ENCODE results near the gene CYBC1.

Gene CYBC1

GRCh38 chr17:82405051-82405450, 45.5 kb downstream of the CYBC1 start:
- no peak for DNase-seq

GRCh38 chr17:82403662-82404660, 46.6 kb downstream of the CYBC1 start:
- no peak for DNase-seq

- no peak for DNase-seq
These were observed 47.7 kb downstream of the CYBC1 start for GRCh38 chr17:82402865-82403264.

DNA sequence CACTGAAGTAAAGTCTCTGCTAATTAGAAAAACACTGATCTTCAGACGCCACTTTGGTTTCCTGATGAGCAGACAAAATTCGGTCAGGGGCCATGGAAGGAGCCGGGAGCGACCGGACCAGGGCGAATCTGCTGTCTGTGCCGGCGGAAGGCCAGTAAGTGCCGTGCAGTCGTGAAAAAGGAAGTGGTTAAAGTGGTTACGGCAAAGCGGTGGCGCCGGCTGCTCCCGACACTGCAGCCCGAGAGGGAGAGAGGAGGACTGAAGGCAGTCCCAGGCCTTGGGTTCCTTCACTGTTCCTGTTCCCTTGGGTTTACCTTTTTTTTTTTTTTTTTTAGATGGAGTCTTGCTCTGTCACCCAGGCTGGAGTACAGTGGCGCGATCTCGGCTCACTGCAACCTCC, 49.7 kb downstream of the CYBC1 start:
- DNase-seq = peak; percentile 73

- DNase-seq = no peak
These were observed 50.3 kb downstream of the CYBC1 start for GRCh38 chr17:82400206-82400605.

DNA sequence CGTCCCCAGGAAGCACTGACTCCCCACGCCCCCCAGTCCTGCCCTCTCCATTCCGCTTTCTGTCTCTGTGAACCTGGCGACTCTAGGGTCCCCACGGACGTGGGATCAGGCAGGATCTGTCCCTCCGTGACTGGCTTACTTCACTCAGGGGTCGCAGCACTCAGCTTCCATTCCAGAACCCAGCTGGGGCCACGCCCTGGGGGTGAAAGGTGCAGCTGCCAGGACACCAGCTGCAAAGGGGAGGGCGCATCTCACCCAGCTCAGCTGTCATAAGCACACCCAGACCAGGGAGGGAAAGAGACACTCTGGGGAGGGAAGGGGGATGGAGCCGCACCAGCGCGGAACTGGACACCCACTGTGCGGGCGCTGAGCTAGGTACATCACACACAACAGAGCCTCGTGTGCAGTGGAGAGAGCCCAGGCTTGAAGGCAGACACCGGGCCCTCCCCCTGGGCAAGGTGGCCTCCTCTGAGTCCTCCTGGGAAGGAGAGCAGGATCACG, 50.9 kb downstream of the CYBC1 start:
- no peak for DNase-seq

- DNase-seq = no peak
These were observed 51.5 kb downstream of the CYBC1 start for GRCh38 chr17:82399041-82399441.

GRCh38 chr17:82397449-82398335, 52.9 kb downstream of the CYBC1 start:
- DNase-seq = no peak

DNA sequence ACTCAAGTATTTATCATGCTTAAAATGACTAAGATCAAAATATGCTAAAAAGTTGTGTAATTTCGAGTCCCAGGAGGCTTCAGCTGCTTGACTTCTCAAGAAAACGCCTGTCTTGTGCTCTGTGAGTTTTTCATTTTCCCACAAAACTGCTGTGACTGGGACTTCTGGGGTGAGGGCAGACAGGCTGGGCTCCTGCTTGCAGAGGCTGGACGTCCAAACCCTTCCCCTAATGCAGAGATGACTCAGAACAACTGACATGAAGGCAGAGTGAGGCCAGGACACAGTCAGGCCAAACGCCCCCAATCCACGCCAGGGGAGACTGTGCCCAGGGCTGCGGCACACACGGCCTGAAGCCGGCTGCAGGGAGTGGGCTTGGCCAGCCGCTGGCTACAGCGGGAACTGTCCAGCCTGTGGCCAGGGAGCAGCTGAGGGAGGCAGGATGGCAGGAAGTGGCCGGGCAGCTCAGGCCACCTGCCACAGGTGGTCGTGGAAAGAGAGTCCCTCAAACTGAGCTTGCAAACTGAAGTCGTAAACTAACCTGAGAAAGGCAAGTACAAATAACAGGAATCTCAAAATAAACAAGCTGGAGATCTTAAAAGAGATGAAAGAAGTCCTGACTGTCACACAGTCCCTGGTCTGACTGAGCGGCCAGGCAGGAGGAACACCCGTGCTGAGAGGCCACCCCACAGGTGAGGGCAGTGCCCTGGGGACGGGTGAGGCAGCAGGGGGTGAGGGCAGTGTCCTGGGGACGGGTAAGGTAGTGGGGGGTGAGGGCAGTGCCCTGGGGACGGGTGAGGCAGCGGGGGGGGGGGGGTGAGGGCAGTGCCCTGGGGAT, 53.7 kb downstream of the CYBC1 start:
- no peak for DNase-seq

DNA sequence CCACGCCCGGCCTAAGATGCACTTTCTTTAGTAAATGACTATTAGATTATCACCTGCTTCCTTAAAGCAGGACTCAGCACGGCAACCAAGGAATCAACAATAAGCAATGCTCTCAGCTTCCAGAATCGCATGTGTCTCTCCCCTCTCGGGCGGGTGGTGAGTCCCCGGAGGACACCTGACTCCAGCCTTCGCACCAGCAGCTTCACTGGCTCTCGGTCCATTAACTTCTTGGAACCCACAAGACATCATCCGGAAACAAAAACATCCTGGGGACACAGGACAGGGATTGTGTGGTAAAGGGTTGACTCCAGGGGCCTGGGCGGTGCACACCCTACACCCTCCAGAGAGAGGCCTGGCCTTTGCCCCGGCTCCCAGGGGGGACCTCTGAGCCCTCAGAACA, 56.3 kb downstream of the CYBC1 start:
- DNase-seq = no peak

- DNase-seq = no peak
These were observed 57.6 kb downstream of the CYBC1 start for GRCh38 chr17:82392941-82393340.

Measured in activated CD8-positive, alpha-beta memory T cell treated with anti-CD3 and anti-CD28 coated beads for 24 hours (primary cell).